B cell (primary cell): ENCODE measurements around the gene DENND2C.

Source experiments
- EZH2 ChIP-seq: IDR thresholded peaks from 2 replicates; pipeline ENCODE4 v1.6.1; 2012; ENCODE audit warnings: borderline replicate concordance, low read depth, mild to moderate bottlenecking, moderate library complexity, low read length; ENCODE audit not compliant: insufficient read depth, poor library complexity, severe bottlenecking
- TF ChIP-seq, protein P1 (sequence below): fragments of 200-600 bp; IDR thresholded peaks from one replicate; pipeline ENCODE4 v1.8.0; 2022; ENCODE audit warnings: antibody characterized with exemption, mild to moderate bottlenecking

DNA sequence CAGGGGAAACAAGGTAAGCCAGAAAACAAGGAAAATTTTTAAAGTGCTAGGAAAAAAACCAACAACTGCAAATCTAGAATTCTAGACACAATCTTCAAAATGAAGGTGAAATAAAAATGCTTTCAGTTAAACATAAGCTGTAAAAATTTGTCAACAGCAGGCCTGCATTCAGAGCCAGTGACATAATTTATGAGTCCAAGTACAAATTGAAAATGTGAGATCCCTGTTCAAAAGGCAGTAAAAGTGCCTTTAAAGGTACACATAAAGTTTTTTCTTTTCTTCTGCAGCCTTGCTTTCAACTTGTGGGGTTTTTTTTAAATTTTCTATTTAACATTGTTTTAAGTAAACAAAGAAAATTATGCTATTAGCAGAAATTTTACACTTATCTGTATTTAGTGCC lies 37.4 kb downstream of the DENND2C start:
- TF ChIP-seq, protein P1, sequence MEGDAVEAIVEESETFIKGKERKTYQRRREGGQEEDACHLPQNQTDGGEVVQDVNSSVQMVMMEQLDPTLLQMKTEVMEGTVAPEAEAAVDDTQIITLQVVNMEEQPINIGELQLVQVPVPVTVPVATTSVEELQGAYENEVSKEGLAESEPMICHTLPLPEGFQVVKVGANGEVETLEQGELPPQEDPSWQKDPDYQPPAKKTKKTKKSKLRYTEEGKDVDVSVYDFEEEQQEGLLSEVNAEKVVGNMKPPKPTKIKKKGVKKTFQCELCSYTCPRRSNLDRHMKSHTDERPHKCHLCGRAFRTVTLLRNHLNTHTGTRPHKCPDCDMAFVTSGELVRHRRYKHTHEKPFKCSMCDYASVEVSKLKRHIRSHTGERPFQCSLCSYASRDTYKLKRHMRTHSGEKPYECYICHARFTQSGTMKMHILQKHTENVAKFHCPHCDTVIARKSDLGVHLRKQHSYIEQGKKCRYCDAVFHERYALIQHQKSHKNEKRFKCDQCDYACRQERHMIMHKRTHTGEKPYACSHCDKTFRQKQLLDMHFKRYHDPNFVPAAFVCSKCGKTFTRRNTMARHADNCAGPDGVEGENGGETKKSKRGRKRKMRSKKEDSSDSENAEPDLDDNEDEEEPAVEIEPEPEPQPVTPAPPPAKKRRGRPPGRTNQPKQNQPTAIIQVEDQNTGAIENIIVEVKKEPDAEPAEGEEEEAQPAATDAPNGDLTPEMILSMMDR: no peak
- no peak for TF ChIP-seq EZH2
